GM21528 (cell line): ENCODE results near the gene SCAND1.

ENCODE experiments used
- ATAC-seq: cut with Tn5 transposase; IDR thresholded peaks from one replicate; pipeline ENCODE4 v1.9.1; 2021; ENCODE audit warnings: mild to moderate bottlenecking, moderate library complexity; ENCODE audit not compliant: unreplicated experiment, low FRiP score

The SCAND1 gene

DNA sequence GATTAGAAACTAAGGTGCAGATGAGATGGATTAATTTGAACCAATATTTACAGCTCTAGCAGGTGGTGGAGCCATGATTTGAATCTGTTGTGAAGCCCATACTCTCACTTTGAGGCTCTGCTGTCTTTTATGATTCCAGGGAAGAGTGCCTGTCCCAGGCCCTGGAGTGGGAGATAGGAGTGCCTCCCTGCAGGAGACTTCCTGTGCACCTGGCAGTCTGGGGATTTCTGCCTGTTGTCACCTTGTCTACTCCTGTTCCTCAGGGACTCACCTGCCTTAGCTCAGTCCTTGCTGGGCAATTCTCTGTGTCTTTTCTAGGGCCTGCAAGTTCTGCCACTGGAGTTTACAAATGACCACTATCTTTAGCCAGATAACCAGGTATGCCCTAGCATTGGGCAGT lies 46.3 kb downstream of the SCAND1 start:
- ATAC-seq = no peak

DNA sequence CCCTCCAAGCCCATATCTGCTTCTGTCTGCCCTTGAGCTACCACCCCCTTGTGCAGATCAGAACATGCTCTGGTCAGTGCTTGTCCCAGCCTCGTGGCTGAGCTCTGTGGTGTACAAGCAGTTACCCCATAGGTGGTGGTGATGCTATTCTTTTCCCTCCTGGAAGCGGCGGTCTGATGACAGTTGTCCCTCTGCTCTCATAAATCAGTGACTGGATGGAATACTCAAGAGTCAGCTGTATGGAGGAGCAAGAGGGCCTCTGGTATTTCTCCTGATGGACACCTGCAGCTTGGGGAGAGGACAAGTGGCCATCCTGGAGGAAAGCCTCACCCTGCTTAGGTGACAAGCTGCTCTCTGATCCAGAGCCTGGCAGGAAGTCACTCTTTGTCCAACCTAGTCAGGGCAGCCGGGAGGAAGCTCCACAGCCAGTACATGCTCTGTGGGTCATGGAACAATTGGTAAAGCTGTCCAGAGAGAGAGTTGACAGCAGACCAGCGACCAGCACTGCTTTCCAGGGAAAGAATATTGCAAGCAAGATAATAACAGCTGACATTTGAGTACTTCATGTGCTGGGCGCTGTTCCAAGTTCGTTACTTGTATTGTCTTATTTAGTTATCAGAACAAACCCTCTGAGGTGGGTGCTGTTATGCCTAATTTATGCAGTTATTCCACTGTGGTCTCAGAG lies 47.1 kb downstream of the SCAND1 start:
- no peak for ATAC-seq

DNA sequence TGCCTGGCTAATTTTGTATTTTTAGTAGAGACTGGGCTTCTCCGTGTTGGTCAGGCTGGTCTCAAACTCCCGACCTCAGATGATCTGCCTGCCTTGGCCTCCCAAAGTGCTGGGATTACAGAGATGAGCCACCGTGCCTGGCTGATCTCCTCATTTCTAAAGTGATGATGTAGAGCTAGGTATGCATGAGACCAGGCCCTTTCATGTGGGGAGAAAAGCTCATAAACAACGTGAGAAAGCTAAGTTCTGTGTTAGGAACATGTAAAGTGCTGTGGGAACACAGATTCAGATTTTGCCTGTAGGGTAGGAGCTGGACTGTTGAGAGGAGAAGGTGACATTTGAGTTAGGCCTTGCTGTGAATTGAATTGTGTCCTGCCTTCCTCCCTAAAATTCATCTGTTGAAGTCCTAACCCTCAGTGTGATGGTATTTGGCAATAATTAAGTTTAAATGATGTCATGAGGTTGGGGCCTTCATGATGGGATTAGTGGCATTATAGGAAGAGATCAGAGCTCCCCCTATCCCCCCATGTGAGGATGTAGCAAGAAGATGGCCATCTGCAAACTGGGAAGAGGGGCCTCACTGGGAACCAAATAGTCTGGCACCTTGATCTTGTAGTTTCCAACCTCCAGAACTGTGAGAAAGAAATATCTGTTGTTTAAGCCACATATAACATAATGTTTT lies 49.2 kb downstream of the SCAND1 start:
- ATAC-seq = no peak

DNA sequence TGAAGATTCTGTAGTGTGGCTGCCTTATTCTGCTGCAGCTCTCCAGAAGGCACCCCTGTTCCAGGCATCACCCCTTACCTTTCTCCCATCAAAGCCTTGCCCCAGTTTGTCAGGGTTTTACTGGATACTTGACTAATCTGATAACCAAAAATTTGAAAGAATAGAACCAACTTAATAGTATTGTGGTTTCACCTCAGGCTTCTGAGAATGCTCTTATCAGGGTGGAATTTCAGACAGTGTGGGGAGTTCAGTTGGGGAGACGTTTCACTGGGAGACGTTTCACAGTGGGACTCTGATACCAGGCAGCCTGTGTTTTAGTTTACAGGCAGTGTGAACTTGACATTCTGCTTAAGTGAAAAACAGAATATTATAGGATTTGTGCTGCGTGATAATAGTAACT lies 50.5 kb downstream of the SCAND1 start:
- ATAC-seq = no peak
